Fibroblast of mammary gland (primary cell): ENCODE data around the gene LAMB2.

Experiments
- DNase-seq: peaks from one replicate; pipeline ENCODE4 v3.0.0-alpha.2; 2010; ENCODE audit warnings: low read depth
- H3K4me3 ChIP-seq: 2 replicates; pipeline ENCODE4 v1.5.1; 2011; ENCODE audit warnings: low read depth, mild to moderate bottlenecking, low read length, moderate library complexity; ENCODE audit not compliant: control insufficient read depth
- CTCF ChIP-seq: conservative IDR thresholded peaks from 2 replicates; pipeline ENCODE4 v1.5.1; 2011; ENCODE audit warnings: low read depth, low read length, inconsistent platforms; ENCODE audit not compliant: control insufficient read depth, insufficient read depth

Gene LAMB2

GRCh38 chr3:49132073-49132436, 795 bp downstream of the LAMB2 start:
- no peak for TF ChIP-seq CTCF
- peak overlapping the region; percentile 88 for H3K4me3 ChIP-seq
- no peak for DNase-seq

- DNase-seq = no peak
- no peak for TF ChIP-seq CTCF
- peak overlapping the region; percentile 88 for H3K4me3 ChIP-seq
Observed at GRCh38 chr3:49131576-49131975, 1.3 kb downstream of the LAMB2 start.

DNA sequence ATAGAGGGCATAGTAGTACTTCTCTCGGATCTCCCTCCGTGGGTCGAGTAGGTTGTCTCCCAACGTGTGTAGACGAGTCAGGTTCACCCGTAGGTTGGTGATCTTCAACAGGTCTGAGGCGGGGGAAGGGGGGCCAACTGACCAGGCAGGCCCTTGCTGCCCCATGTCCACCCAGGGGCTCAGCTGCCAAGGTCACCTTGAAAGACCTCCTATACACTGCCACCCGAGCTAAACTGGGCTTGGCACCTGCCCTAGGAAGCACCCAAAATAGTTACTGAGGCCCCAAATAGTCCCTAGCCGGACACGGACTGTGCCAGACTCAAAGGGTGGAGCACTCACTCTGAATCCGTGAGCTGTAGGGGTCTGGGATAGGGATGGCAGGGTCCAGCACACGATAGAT, 1.8 kb downstream of the LAMB2 start:
- no peak for DNase-seq
- H3K4me3 ChIP-seq = no peak overlapping the region
- no peak for TF ChIP-seq CTCF

DNA sequence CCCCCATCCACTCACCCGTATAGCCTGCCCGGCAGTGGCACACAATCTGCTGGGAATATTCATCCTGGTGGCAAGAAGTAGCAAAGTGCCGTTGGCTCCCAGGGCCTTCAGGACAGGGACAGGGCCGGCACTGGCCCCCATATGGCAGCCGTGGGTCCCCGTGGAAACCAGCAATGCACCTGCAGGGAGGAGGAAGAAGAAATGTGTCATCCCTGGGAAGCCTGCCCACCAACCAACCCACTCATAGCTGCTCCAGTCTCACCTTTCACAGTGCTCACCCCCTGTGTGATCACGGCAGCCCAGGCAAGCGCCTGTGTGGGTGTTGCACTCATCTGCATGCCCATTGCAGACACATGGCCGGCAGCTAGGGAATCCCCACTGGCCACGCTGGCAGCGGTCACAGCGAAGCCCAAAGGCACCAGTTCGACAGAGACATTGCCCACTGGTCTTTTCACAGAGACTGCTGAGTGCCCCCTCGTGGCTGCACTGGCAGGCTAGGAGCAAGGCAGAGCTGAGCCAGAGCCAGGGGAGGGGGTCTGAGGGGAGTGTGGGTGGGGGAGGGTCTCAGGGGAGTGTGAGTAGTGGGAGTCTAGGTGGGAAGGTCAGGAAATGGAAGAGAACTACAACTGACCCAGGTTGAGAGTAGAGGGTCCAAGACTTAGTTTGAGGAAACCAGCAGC, 7.7 kb downstream of the LAMB2 start:
- DNase-seq = peak; percentile 26
- no peak overlapping the region for H3K4me3 ChIP-seq
- TF ChIP-seq CTCF = peak; percentile 12

DNA sequence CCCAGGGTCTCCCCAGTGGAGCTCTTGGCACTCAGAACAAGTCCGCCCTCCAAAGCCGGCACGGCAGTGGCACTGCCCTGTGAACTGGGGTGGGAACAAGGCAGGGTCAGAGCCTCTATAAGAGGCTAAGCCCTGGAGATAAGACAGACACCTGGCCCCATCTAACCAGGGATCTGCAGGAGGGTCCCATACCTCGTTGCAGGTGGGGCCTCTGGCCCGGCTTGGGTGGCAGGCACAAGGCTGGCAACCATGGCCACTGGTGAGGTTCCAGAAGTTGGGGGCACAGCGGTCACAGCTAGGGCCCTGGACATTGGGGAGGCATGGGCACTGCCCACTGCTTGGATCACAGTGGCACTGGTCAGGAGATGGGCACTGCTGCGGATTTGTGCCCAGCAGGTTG, 8.6 kb downstream of the LAMB2 start:
- TF ChIP-seq CTCF = no peak
- no peak overlapping the region for H3K4me3 ChIP-seq
- no peak for DNase-seq

DNA sequence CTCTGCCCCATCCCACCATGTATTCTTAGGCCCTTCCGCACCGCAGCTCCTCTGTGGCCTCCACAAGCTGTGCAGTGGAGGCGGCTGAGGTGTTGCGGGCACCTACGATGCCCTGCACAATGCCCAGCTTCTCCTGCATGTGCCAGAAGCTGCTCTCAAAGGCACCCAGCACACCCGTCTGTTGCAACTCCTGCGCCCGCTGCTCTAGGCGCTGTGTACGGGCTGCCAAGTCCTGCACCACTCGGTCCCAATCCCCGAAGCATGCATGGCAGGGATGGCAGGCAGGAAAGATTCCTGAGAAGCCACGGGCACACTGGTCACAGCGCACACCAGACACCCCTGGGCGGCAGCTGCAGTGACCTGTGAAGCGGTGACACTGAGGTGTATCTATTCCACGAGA, 9.2 kb downstream of the LAMB2 start:
- no peak for DNase-seq
- H3K4me3 ChIP-seq = no peak overlapping the region
- TF ChIP-seq CTCF = no peak
